ENCODE results near the gene CTNNB1.

GRCh38 chr3:41236228-41236627 is 36.9 kb downstream of the CTNNB1 start:
- no peak for TF ChIP-seq ARNTL (CRISPR knock-in tag; IDR thresholded peaks at IDR 0.05; ENCODE audit: borderline replicate concordance, low read depth)
- TF ChIP-seq RARB (CRISPR knock-in tag; IDR thresholded peaks at IDR 0.05): no peak
- no peak for TF ChIP-seq PATZ1 (CRISPR knock-in tag; IDR thresholded peaks at IDR 0.05; ENCODE audit: borderline replicate concordance)

Data from SK-N-SH treated with all-trans-retinoic acid at 6 μM for 48 hours (cell line).